ENCODE measurements around the gene EYA4. TPM values are rescaled to one million over a fixed set of nuclear protein-coding genes. Genes with fewer than 3 reads are reported as not detected.

Gene EYA4
- total RNA-seq, 2 experiments from 2014 or later, result not detected

- Mint-ChIP-seq H3K27me3 (no peaks in the 10 kb centered on the region), H3K9me3 (ENCODE audit: low read depth) (no peaks in the 10 kb centered on the region), H3K36me3 (no peaks in the 10 kb centered on the region), H3K4me3 (no peak overlapping the region), H3K4me1 (no peaks in the 10 kb centered on the region), H3K27ac (no peak overlapping the region)
- DNase-seq, result no peak
- no peak for ATAC-seq
- CTCF ChIA-PET, result interaction anchor here (1.7 kb wide), 1 partner anchor 11 kb away, joined by 6 read pairs; no protein-coding TSS in a partner anchor
Measured at GRCh38 chr6:133456944-133457343, 215.8 kb downstream of the EYA4 start.

- no peak overlapping the region for H3K27ac Mint-ChIP-seq
- no peak overlapping the region for H3K4me3 Mint-ChIP-seq
- H3K9me3 Mint-ChIP-seq (ENCODE audit: low read depth), result no peaks in the 10 kb centered on the region
- H3K27me3 Mint-ChIP-seq, result no peaks in the 10 kb centered on the region
- CTCF ChIA-PET, result no interaction called here
- no peak for ATAC-seq
- H3K4me1 Mint-ChIP-seq, result no peaks in the 10 kb centered on the region
- no peaks in the 10 kb centered on the region for H3K36me3 Mint-ChIP-seq
- DNase-seq, result no peak
Measured at GRCh38 chr6:133460101-133460500, 218.9 kb downstream of the EYA4 start.

- ATAC-seq (no peak), DNase-seq (no peak)
- Mint-ChIP-seq H3K9me3 (ENCODE audit: low read depth) (no peaks in the 10 kb centered on the region), H3K4me3 (no peak overlapping the region), H3K27ac (no peak overlapping the region), H3K36me3 (no peaks in the 10 kb centered on the region), H3K4me1 (no peaks in the 10 kb centered on the region), H3K27me3 (no peaks in the 10 kb centered on the region)
- CTCF ChIA-PET, result no interaction called here
Measured at GRCh38 chr6:133463790-133464189, 222.6 kb downstream of the EYA4 start.

GRCh38 chr6:133466680-133467079, 225.5 kb downstream of the EYA4 start:
- ATAC-seq, result no peak
- CTCF ChIA-PET, result no interaction called here
- Mint-ChIP-seq H3K27me3 (no peaks in the 10 kb centered on the region), H3K27ac (no peak overlapping the region), H3K4me1 (no peaks in the 10 kb centered on the region), H3K36me3 (no peaks in the 10 kb centered on the region), H3K9me3 (ENCODE audit: low read depth) (no peaks in the 10 kb centered on the region), H3K4me3 (no peak overlapping the region)
- no peak for DNase-seq

GRCh38 chr6:133467231-133467981, 226.2 kb downstream of the EYA4 start:
- CTCF ChIA-PET, result no interaction called here
- ATAC-seq (no peak), DNase-seq (no peak)
- no peak overlapping the region for H3K27ac Mint-ChIP-seq
- H3K4me1 Mint-ChIP-seq, result no peaks in the 10 kb centered on the region
- no peaks in the 10 kb centered on the region for H3K36me3 Mint-ChIP-seq
- no peaks in the 10 kb centered on the region for H3K27me3 Mint-ChIP-seq
- H3K4me3 Mint-ChIP-seq, result no peak overlapping the region
- no peaks in the 10 kb centered on the region for H3K9me3 Mint-ChIP-seq (ENCODE audit: low read depth)

GRCh38 chr6:133467982-133468380, 226.8 kb downstream of the EYA4 start:
- H3K9me3 Mint-ChIP-seq (ENCODE audit: low read depth), result no peaks in the 10 kb centered on the region
- H3K27ac Mint-ChIP-seq, result no peak overlapping the region
- H3K36me3 Mint-ChIP-seq, result no peaks in the 10 kb centered on the region
- no peak for DNase-seq
- ATAC-seq, result no peak
- H3K4me3 Mint-ChIP-seq, result no peak overlapping the region
- H3K4me1 Mint-ChIP-seq, result no peaks in the 10 kb centered on the region
- no peaks in the 10 kb centered on the region for H3K27me3 Mint-ChIP-seq
- CTCF ChIA-PET, result no interaction called here

GRCh38 chr6:133468591-133468990, 227.4 kb downstream of the EYA4 start:
- Mint-ChIP-seq H3K4me3 (no peak overlapping the region), H3K27ac (no peak overlapping the region), H3K4me1 (no peaks in the 10 kb centered on the region), H3K27me3 (no peaks in the 10 kb centered on the region), H3K36me3 (no peaks in the 10 kb centered on the region), H3K9me3 (ENCODE audit: low read depth) (no peaks in the 10 kb centered on the region)
- no peak for ATAC-seq
- CTCF ChIA-PET, result no interaction called here
- no peak for DNase-seq

GRCh38 chr6:133474516-133474915, 233.4 kb downstream of the EYA4 start:
- H3K27ac Mint-ChIP-seq, result no peak overlapping the region
- H3K4me3 Mint-ChIP-seq, result no peak overlapping the region
- DNase-seq (no peak), ATAC-seq (no peak)
- H3K36me3 Mint-ChIP-seq, result no peaks in the 10 kb centered on the region
- no peaks in the 10 kb centered on the region for H3K27me3 Mint-ChIP-seq
- H3K9me3 Mint-ChIP-seq (ENCODE audit: low read depth), result no peaks in the 10 kb centered on the region
- H3K4me1 Mint-ChIP-seq, result no peaks in the 10 kb centered on the region
- CTCF ChIA-PET, result no interaction called here

- CTCF ChIA-PET, result no interaction called here
- Mint-ChIP-seq H3K27ac (no peak overlapping the region), H3K27me3 (no peaks in the 10 kb centered on the region), H3K36me3 (no peaks in the 10 kb centered on the region), H3K4me1 (no peaks in the 10 kb centered on the region), H3K4me3 (no peak overlapping the region), H3K9me3 (ENCODE audit: low read depth) (no peaks in the 10 kb centered on the region)
- DNase-seq (no peak), ATAC-seq (no peak)
Measured at GRCh38 chr6:133478673-133479072, 237.5 kb downstream of the EYA4 start.

GRCh38 chr6:133487174-133487573, 246.0 kb downstream of the EYA4 start:
- CTCF ChIA-PET, result no interaction called here
- no peak for DNase-seq
- ATAC-seq, result no peak
- no peak overlapping the region for H3K27ac Mint-ChIP-seq
- H3K4me3 Mint-ChIP-seq, result no peak overlapping the region
- peaks cover 2% of the 10 kb centered on the region for H3K9me3 Mint-ChIP-seq (ENCODE audit: low read depth)
- H3K27me3 Mint-ChIP-seq, result no peaks in the 10 kb centered on the region
- H3K36me3 Mint-ChIP-seq, result no peaks in the 10 kb centered on the region
- no peaks in the 10 kb centered on the region for H3K4me1 Mint-ChIP-seq

- H3K36me3 Mint-ChIP-seq, result no peaks in the 10 kb centered on the region
- no peaks in the 10 kb centered on the region for H3K4me1 Mint-ChIP-seq
- CTCF ChIA-PET, result no interaction called here
- H3K4me3 Mint-ChIP-seq, result no peak overlapping the region
- H3K27ac Mint-ChIP-seq, result no peak overlapping the region
- peaks cover 2% of the 10 kb centered on the region for H3K27me3 Mint-ChIP-seq
- H3K9me3 Mint-ChIP-seq (ENCODE audit: low read depth), result no peaks in the 10 kb centered on the region
- ATAC-seq (no peak), DNase-seq (no peak)
Measured at GRCh38 chr6:133495205-133495903, 254.2 kb downstream of the EYA4 start.

- ATAC-seq, result no peak
- CTCF ChIA-PET, result no interaction called here
- H3K36me3 Mint-ChIP-seq, result no peaks in the 10 kb centered on the region
- no peaks in the 10 kb centered on the region for H3K9me3 Mint-ChIP-seq (ENCODE audit: low read depth)
- DNase-seq, result no peak
- H3K27ac Mint-ChIP-seq, result no peak overlapping the region
- no peak overlapping the region for H3K4me3 Mint-ChIP-seq
- peaks cover 2% of the 10 kb centered on the region for H3K27me3 Mint-ChIP-seq
- H3K4me1 Mint-ChIP-seq, result no peaks in the 10 kb centered on the region
Measured at GRCh38 chr6:133499662-133500061, 258.5 kb downstream of the EYA4 start.

GRCh38 chr6:133501675-133502270, 260.6 kb downstream of the EYA4 start:
- no peak for DNase-seq
- Mint-ChIP-seq H3K4me3 (no peak overlapping the region), H3K4me1 (no peaks in the 10 kb centered on the region), H3K27me3 (peaks cover 2% of the 10 kb centered on the region), H3K9me3 (ENCODE audit: low read depth) (no peaks in the 10 kb centered on the region), H3K27ac (no peak overlapping the region), H3K36me3 (no peaks in the 10 kb centered on the region)
- ATAC-seq, result no peak
- CTCF ChIA-PET, result no interaction called here

Measured in activated CD8-positive, alpha-beta memory T cell treated with anti-CD3 and anti-CD28 coated beads, Interleukin-2, amount 10 ng/mL, durations not matched to agents 7 days and 5 days (primary cell).